Measurements from ENCODE around the gene AK8.
"Not testable (repeated sequence)": the region's sequence is repeated elsewhere in the genome, so short reads cannot be mapped to it uniquely, and the experiment has no call there.

The AK8 gene

DNA sequence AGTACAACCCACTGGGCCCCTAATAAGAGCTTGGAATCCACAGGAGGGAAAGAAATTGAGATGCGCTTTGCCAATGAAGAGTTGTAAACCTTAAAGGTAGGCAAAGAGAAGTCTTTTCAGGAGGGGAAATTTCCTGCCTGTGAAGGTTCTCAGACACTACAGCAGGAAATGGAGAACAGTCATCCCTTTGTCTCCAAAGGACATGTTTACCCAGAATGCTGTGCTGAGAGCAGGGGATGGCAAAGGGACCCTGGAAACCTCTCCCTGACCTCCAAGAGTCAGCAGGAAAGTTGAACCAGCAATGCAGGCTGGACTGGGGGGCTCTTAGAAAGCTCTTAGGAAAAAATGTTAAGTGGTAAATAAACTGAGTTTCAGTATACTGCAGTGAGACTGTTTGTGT lies 103.2 kb downstream of the AK8 start:
- no peak for DNase-seq (ENCODE audit: low read depth in 2 of 3, low spot score in 2 of 3)

DNA sequence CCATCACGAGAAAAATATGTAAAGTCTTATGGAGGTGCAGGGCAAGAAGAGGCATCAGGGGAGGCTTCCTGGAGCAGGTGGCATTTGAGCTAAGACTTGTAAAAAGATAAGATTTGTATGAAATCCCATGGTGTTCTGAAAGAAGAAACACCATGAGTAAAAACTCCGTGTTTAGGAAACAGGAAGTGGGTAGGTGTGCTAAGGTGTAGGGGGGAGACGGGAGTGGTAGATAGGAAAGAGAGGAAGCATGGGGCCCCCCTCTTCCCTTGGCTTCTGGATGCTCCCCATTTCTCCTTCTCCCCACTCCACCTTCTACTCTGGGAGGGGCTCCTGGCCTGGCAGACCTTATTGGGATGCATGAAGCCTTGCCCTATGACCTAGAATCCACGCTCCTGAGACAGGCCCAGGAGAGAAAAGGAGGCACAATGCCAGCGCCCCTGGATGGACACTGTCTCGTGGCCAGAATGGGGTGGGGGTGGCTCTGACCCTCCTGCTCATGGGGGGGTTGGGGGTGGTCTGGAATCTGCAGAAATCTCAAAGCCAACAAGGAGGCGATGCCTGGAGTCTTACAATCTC lies 104.2 kb downstream of the AK8 start:
- no peak for DNase-seq (ENCODE audit: low read depth in 2 of 3, low spot score in 2 of 3)

GRCh38 chr9:132773093-132773492 lies 105.0 kb downstream of the AK8 start:
- no peak for DNase-seq (ENCODE audit: low read depth in 2 of 3, low spot score in 2 of 3)

DNA sequence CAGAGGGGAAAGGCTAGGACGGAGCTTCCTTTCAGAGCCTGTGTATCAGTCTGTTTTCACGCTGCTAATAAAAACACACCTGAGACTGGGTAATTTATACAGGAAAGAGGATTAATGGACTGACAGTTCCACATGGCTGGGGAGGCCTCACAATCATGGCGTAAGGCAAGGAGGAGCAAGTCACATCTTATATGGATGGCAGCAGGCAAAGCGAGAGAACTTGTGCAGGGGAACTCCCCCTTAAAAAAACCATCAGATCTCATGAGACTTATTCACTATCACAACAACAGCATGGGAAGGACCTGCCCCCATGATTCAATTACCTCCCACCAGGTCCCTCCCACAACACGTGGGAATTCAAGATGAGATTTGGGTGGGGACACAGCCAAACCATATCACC lies 106.3 kb downstream of the AK8 start:
- not testable (repeated sequence) for DNase-seq (ENCODE audit: low read depth in 2 of 3, low spot score in 2 of 3)

DNA sequence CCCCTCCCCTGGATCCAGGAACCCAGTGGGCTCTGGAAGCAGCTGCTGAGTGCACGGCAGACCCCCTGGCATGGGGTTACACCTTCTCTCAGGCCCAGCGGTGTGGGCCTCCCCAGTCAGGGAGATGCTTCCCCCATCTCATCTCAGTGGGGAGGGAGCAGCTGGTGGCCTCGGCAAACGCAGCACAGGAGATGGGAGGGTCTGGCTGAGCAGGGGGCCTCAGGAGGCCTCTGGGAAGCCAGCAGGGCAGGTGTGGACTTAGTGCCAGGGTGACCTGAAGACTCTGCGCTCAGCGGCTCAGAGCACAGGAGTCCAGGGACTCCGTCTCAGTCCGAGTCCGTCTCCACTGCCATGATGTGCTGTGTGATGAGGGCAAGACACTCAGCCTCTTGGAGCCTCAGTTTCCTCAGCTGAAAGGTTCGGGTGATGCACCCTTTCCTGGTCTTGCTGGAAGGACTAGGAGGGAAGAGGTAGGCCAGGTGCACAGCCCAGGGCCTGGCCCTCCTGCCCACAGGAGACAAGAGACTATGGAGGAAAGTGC lies 107.2 kb downstream of the AK8 start:
- no peak for DNase-seq (ENCODE audit: low read depth in 2 of 3, low spot score in 2 of 3)

DNA sequence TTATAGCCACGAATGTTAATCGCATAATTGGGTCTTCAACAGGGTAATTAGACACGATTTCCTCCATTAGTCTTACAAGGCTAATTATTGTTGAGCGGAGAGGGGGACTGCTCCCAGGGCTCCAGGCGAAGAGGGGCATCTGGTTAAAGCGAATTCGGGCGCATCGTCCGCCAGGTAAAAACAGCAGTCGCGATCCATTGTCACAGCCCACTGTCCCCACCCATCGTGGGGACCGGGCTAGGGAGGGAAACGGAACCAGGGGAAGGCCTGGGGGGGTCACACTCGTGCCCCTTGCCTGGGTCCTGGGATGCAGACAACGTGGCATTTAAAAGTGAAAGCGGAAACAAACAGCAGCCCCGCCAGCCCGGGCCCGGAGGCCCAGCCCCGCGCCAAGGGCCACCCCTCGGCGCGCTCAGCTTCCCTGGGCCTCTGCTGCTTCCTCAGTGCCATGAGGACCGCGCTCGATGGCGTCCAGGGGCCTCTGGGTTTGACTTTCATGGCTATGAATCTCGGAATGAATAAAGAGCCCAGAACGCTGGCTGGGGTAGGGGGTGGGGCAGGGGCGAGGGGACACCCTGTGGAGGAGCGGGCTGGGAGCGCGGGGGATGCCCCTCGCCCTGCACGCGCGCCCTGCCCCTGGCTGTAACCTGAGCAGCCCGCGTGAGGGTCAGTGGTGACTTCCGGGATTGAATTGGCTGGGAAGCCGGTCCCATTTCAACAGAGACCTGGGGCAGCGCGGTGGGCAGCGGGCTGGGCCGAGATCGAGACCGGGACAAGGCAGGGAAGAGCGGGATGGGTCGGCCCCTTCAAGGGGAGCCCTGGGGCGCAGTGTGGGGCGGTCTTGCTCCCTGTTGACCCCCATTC lies 107.9 kb downstream of the AK8 start:
- DNase-seq (ENCODE audit: low read depth in 2 of 3, low spot score in 2 of 3): peak; percentile 27 to 47 (median 46)

DNA sequence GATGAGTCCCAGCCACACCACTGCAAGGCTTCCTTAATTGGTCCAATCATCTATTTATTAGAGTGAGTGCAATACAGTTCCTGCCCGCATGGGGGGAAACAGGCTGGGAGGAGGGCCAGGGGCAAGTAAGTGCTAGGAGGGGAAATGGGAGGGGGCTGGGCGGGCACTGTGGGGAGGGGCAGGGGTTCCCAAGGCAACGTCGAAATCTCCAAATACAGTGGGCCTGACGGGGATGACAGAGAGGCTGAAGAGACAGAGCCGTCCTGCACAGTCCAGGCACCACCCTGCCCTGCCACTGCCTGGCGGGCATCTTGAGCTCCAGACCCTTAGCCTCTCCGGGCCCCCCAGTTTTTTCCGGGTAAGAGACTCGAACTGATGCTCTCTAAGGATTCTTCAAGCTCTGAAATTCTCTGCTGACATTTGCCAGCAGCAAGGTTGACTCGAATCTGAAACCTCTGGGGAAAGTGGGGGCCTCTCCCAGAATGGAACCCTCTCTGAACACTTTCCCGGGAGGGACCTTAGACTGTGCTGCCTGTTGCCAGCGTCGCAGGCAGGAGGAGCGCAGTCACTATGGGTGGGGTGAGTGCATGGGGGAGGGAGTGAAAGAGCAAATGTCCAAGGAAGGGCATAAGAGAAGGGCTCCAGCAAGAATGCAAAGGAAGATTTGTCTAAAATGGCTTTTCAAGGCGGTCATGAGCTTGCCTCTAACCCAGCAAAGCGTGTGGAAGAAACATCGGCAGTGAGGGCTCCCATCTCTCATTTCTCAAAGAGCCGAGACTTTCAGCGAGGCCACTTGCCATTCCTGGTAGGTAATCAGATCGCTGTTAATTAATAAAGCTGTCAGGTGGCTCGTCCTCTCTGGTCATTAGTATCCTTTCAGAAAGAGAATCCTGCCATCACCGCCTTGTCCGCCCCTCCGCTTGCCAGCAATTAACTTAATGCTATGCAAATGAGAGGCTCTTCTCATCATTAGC lies 108.9 kb downstream of the AK8 start:
- DNase-seq (ENCODE audit: low read depth in 2 of 3, low spot score in 2 of 3): peak; percentile 28 to 36 (median 32)

DNA sequence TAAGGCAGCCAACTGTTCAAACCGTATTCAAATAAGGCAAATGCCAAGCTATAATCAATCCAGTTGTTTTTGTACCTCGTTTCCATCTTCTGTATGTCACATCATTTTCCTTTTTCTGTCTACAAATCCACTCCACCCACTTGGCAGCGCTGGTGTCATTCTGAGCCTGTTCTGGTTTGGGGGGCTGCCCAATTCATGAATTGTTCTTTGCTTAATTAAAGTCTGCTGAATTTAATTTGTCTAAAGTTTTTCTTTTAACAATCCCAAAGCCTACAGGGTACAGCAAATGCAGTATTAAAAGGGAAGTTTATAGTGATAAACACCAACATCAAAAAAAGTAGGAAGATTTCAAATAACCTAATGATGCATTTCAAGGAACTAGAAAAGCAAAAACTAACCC lies 114.5 kb downstream of the AK8 start:
- DNase-seq (ENCODE audit: low read depth in 2 of 3, low spot score in 2 of 3): no peak

- DNase-seq (ENCODE audit: low read depth in 2 of 3, low spot score in 2 of 3): no peak
These were observed 115.2 kb downstream of the AK8 start for GRCh38 chr9:132762896-132763295.

DNA sequence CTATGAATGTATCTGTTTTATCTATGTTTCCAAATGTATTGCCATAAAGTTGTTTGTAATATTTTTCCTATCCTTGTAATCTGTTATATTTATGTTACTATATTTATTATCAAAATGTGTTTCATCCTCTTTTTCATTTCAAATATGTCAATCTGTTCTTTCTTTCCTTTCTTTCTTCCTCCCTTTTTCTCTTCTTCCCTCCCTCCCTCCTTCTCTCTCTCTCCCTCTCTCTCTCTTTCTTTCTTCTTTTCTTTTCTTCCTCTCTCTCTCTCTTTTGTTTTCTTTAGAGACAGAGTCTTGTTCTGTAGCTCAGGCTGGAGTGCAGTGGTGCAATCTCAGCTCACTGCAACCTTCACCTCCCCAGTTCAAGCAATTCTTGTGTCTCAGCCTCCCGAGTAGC lies 116.5 kb downstream of the AK8 start:
- no peak for DNase-seq (ENCODE audit: low read depth in 2 of 3, low spot score in 2 of 3)

GRCh38 chr9:132760057-132760456 lies 118.0 kb downstream of the AK8 start:
- no peak for DNase-seq (ENCODE audit: low read depth in 2 of 3, low spot score in 2 of 3)

DNA sequence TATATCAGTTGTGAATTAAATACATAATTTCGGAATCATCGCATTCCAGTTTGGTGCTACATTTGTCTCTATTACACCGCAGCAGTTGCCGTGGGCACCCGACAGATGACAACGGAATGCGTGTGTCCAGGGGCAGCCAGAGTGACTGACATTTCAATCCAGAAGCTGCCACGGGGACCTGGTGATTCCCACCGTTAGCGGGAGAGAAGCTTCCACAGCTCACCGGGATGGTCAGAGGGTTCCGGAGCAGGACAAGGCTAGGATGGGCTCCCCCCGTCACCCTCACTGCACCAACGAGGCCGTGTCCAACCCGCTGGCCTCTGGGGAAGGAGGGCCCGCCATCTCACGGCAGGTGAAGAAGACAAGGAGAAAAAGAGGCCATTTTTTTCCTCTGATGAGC lies 121.1 kb downstream of the AK8 start:
- no peak for DNase-seq (ENCODE audit: low read depth in 2 of 3, low spot score in 2 of 3)

GRCh38 chr9:132756214-132756845 lies 121.8 kb downstream of the AK8 start:
- no peak for DNase-seq (ENCODE audit: low read depth in 2 of 3, low spot score in 2 of 3)

DNA sequence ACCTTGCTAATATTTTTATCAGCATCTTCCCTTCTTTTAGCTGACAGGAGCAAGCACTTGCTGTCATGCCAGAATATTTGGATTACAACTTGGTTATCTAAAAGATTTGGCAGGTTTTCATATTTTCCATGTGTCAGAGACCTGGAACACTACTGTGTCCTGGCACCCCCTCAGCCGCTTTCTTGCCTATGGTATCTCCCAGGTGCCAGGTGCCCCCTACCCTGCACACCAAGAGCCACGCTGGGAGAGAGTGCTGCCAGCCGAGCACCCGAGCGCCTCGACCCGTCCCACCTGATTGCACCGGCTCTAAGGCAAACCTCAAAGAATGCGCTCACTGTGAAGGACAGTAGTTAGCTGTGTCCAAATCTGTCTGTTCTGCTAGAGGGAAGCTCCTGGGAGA lies 123.0 kb downstream of the AK8 start:
- no peak for DNase-seq (ENCODE audit: low read depth in 2 of 3, low spot score in 2 of 3)

DNA sequence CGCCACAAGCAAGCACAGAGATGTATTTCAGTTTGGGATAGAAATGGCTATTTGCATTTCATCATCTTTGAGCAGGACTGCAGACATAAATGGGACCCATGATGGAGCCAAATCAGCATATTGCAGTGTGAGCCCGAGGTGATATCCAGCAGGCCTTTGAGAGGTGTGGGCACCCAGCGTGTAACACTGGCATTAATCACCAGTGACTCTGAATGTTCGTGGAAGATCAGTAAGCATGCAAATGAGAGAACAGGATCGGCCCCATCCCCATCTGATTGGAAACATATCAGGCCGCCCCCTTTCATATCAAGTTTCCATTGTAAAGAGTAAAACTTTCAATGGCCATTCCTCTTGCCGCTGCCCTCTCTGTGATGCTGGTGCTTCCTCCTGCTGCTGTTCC lies 123.8 kb downstream of the AK8 start:
- no peak for DNase-seq (ENCODE audit: low read depth in 2 of 3, low spot score in 2 of 3)

DNA sequence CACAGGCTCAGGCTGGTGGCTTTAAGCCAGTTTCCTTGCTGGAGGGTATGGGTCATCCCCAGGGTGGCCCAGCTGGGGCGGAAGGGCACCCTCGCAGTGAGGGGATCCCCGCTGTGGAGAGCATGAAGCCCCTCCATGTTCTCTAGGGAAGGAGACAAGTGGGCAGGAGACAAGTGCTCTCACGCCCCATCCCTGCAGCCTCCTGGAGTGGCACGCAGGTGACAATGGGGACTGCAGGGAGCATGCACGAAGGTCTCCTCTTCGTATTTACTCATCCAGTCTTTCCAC lies 124.5 kb downstream of the AK8 start:
- DNase-seq (ENCODE audit: low read depth in 2 of 3, low spot score in 2 of 3): no peak

DNA sequence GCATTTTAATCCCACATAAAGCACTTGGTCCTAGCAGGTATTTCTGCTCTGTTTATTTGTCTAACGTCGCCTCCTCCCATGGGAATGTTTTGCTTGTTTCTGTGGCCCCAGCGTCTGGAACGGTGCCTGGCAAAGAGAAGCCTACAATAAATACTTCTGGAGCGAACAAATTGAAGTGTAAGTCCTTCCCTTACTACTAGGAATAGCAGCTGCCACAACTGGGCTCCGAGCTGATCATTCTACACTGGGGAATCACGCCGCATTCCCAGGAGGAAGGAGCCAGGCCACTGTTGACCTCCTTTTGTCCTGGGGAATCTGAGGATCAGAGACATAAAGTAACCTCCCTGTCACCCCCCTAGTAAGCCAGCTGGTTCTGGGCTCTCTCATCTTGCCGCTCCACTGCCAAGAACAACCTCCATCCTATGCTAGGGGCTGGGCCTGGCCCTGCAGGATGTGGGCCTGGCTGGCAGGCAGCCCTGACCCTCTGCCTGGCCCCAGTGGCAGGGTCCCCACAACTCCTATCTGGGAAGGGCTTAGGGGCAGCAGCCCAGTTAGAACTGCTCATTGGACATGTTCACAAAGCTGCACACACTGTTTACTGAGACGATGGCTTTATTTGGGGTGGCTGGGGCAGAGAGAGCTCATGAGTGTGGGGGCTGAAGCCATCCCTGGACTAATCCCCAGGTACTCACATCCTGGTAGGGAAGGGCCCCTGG lies 125.0 kb downstream of the AK8 start:
- DNase-seq (ENCODE audit: low read depth in 2 of 3, low spot score in 2 of 3): no peak

DNA sequence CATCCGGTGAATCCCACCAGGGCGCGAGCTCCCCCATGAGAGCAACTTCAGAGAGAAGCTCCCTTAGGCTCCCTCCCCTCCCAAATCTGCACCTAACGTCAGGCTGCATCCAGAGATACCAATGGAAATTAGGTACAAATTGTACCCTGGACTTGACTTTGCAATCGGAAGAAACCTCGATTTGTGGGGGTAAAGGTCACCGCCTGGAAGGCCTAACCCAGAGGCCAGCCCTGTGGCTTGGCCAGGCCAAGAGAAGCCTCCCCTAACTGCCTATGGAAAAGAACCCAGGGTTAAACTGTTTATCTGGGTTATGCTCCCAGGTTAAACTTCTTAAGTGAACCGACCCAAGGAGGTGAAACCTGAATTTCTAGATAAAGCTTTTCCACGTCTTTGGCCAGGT lies 127.4 kb downstream of the AK8 start:
- no peak for DNase-seq (ENCODE audit: low read depth in 2 of 3, low spot score in 2 of 3)

DNA sequence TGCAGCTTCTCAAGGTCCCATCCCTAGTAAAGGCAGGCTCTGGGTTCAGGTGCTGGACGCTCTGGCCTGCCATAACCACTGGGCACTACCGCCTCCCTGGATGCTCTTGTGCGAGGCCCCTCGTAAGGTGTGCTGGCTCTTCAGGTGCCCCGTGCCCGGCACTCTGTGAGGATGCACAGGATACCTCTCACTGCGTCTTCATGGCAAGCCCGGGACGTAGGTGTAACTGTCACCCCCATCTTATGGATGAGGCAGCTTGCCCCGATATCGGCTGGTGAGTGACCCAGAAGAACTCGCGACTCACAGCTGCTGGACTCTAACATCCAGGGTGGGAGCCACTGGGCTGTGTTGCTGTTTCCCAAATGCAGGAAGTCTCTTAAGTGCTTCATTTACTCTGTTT lies 128.8 kb downstream of the AK8 start:
- DNase-seq (ENCODE audit: low read depth in 2 of 3, low spot score in 2 of 3): no peak

DNA sequence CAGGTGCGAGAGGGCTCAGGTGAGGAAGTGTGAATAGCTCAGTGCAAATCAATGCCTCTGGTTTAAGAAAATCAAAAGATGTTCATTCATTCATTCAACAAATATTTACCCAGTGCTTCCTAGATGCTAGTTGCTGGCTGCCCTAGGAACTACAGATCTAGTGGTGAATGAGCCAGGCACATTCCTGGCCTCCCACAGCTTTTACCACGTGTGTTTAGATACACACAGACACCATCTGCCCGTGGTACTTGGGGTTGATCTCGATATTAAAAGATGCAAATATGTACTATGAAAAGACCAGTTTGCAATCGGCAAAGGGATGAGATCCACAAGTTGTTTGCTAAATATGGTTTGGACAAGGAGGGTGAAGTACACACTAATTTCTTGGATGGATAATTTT lies 129.6 kb downstream of the AK8 start:
- no peak for DNase-seq (ENCODE audit: low read depth in 2 of 3, low spot score in 2 of 3)
